HG03571 (cell line): Measurements from ENCODE around the gene TMPRSS6.

ENCODE experiments used
- ATAC-seq: cut with Tn5 transposase; IDR thresholded peaks from one replicate; pipeline ENCODE4 v1.9.1; 2021; ENCODE audit not compliant: unreplicated experiment

Gene TMPRSS6

DNA sequence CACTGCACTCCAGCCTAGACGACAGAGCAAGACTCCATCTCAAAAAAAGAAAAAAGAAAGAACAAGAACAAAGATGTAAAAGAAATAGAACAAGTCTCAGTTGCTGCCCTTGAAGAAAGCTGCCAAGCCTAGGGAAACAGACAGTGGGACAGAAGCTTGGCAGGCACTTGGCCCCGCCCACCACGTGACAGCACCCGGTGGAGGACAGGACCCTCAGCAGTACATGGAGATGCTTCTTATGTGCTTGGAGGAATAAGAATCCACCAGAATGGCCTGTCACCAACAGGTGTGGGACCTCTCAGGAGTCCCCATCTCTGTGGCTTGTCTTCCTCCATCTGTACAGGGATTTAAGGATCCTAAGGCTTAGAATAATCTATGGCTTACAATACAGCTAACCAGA lies 7.6 kb upstream of the TMPRSS6 start:
- ATAC-seq: no peak

DNA sequence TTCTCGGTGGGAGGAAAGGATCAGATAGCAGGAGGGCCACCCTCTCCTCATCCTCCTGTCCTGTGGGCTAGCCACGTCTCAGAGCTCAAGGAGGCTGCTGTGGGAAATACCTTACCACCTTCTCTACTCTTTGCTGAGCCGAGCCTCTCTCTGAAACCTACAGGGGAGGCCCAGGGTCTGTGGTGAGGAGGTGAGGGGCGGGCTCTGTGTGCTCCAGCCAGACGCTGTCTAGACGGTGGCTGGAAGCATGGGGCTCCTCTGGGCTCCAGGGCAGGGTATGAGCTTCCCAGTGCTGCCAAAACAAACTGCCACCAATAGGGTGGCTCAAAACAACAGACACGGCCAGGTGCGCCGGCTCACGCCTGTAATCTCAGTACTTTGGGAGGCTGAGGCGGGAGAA lies 5.5 kb upstream of the TMPRSS6 start:
- ATAC-seq: no peak

DNA sequence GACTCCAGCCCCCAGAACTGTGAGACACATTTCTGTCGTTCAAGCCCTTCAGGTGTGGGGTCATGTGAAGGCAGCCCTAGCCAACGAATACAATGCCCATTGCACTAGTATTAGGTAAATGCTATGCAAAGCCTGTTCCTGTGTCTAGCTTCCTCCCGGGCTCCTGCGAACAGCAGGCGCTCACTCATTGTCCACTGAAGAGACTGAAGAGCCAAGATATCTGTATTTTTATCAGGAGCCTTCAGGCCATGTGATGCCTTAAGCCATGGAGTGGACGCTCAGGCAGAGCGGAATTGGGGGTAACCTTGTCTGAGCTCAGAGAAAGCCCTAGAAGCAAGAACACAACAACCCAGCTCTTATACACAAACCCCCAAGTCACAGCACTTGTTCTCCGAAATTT lies 4.2 kb upstream of the TMPRSS6 start:
- no peak for ATAC-seq

- no peak for ATAC-seq
Observed at GRCh38 chr22:37112084-37112728, 2.7 kb upstream of the TMPRSS6 start.

DNA sequence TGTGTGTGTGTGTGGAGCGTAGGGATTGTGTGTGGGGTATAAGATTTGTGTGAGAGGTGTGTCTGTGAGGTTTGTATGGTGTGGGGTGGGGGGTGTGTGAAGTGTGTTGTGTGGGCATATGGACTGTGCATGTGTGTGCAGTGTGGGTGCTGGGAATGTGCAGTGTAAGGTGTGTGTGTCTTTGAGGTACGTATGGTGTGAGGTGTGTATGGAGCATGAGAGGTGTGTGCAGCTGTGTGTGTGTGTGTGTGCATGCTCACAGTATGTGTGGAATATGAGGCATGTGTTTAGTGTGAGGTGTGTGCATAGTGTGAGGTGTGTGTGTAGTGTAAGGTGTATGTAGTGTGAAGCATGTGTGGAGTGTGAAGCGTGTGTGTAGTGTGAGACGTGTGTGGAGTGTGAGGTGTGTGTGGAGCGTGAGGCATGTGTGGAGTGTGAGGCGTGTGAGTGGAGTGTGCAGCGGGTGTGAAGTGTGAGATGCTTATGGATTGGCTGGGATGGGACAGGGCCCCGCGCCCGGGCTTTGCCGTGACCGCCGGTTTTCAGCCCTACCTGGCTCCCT lies 1.7 kb upstream of the TMPRSS6 start:
- no peak for ATAC-seq

DNA sequence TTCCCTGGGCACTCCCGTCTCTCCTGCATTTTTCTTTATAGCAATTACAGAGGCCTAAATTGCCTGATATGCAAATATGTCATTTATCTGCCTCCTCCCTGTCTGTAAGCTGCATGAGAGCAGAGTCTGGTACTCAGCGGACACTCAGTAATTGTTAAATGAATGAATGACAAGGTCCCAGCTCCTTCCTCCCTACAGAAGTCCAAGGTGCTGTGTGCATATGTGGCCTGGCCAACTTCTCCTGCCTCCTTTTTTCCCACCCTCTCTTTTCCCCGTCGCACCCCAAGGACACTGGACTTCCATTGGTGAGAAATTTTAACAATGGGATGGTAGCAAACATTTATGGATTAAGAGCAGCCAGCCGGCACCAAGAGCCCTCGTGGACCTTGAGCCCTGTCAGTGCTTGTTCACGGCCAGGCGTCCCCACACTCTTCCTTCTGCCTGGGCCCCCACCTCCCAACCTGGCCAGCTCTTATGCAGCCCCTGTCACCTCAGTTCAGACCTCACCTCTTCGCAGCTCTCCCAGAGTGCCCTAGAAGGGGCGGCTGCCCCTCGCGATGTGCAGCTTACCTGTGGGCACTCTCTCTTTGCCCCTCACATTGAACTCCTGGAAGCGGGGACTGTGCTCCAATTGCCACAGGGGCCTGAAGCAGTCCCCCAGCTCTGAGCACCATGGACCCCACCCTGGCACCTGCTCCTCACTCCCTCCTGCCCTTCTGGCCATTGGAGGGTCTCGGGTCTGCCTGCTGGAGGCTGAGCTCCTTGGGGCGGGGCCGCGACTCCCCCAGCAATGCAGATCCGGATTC lies 1.5 kb downstream of the TMPRSS6 start:
- no peak for ATAC-seq

GRCh38 chr22:37105990-37106389 lies 3.5 kb downstream of the TMPRSS6 start:
- no peak for ATAC-seq

- no peak for ATAC-seq
Observed at GRCh38 chr22:37105154-37105553, 4.4 kb downstream of the TMPRSS6 start.

DNA sequence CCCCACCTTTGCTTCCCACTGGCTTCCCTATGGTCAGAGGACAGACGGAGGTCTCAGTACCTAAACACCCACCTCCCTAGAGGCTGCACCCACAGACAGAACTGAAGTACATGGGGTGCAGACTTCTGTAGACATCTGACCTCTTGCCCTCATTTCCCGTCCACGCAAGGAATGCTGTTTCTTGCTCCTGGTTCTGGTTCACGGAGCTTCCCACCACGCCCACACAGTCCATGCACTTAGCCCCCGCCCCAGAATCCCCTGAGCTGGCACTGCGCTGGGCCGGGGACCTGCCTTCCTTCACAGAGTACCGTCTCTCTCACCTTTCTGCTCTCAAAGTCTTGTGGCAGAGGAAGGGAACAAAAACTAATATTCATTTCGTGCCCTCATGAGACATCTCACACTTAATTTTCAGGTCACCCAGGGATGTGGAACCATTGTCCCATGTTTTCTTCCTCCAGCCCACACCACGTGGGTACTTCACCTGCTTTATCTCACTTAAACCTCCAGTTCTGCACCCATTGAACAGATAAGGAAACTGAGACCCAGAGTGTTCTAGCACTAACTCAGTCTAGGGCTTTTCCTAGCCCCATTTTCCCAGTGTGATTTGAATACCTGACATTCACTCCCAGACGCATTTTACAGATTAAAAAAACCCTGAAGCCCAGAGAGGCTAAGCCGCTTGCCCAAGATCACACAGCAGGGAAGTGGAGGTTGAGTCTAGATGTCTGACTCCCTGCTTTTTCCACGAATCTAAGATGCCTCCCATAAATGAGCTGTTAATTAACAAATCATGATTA lies 5.7 kb downstream of the TMPRSS6 start:
- no peak for ATAC-seq

GRCh38 chr22:37103151-37103550 lies 6.4 kb downstream of the TMPRSS6 start:
- no peak for ATAC-seq

GRCh38 chr22:37101311-37102066 lies 8.0 kb downstream of the TMPRSS6 start:
- no peak for ATAC-seq

DNA sequence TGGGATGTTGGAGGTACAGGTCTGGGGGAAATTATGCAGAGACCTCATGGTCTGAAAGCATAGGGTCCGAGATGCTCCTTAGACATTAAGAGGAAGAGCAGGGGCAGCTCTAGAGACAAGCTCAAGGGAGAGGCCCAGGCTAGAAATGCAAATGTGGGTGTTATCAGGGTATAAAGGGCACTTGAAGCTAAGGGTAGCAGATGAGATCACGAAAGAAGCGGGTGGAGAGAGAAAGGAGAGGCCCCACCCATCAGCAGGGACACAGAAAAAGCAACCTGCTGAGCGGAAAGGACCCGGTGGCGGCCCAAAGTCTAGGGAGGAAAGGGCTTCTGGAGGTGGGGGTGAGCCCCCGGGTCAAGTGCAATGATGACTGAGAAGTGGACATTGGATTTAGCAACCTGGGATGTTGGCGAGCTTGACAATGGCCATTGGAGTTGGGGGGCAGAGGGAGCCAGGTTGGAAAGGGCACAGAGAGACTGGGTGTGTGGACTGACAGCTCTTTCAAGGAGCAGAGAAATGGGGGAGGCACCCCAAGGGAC lies 8.9 kb downstream of the TMPRSS6 start:
- no peak for ATAC-seq

- ATAC-seq: no peak
Observed at GRCh38 chr22:37098976-37099591, 10.4 kb downstream of the TMPRSS6 start.

GRCh38 chr22:37097346-37097745 lies 12.2 kb downstream of the TMPRSS6 start:
- no peak for ATAC-seq

DNA sequence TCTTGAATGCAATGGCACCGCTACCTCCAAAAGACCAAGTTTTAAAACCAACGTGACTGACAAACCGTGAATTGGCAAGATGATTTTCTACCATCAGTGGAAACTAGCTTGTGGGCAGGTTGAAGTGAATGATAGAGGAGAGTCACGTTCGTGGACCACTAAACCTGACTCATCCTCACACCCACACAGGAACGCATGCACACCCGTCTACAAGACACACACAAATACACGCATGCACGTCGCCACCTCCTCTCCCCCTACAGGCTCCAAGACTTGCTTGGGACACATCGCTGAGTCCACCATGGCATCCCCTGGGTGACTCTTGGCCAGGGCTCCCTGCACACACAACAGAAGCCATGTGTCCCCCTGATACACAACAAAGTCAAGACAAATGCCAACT lies 14.4 kb downstream of the TMPRSS6 start:
- no peak for ATAC-seq

DNA sequence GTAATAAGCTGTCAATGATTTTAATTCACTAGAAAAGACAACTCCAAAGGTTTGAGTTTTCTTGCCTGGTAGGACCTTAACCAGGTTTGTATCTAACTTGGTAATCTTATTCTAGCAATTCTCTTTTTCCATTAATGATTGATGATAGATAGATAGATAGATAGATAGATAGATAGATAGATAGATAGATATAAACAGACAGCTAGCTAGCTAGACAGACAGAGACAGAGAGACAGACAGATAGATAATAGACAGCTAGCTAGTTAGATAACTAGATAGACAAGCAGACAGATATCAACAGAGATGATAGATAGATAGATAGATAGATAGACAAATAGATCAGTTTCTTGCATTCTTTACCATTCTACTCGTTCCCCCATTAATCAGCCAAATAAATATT lies 15.3 kb downstream of the TMPRSS6 start:
- no peak for ATAC-seq

DNA sequence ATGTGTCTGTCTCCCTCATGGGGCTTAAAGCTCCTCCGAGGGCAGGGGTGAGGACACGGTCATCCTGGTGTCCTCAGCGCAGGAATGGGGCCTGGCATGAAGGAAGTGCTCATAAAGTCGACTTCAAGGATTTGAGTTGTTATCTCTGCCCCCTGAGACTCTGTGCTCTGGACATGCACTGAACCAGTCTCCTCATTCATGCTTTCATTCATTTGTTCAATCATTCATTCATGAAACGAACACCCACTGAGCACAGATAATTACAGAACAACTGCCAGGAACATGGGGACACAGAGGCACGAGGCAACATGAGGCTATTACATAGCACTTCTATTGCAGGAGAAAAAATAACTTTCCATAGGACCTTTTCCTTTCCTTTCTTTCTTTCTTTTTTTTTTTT lies 16.5 kb downstream of the TMPRSS6 start:
- ATAC-seq: no peak

GRCh38 chr22:37091994-37092393 lies 17.5 kb downstream of the TMPRSS6 start:
- no peak for ATAC-seq

DNA sequence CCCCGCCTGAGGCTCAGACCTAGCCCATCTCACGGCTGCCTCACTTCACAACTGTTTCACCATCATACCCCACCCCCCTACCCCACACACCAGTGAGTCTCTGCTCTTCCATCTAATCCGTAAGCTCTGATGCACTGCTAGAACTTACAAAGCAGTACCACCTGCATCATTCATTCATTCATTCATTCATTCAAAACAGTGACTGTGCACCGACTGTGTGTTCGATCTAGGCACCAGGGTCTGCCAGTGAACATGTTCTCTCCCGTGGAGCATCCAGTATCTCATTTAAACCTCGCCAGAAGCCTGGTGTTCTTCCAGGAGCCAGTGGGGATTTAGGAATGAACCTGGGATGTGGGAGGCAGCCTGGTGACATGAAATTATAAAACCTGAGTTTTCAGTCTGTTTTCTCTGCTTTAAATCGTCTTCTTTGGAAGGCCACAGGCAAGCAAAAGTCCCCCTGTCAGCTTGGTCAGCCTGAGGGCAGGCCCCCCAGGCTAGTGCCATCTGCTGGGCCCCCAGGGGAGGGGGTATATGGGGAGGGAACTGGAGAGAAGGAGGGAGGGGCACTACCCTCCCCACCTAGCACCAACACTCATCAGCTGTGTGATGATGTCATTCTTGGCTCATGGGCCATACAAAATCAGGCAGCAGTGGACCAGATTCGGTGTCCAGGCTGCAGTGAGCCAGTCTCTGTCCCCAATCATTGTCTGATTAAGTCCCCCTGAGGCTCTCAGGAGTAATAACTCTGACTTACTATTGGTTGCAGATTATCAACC lies 18.4 kb downstream of the TMPRSS6 start:
- no peak for ATAC-seq
